Measurements from ENCODE around the gene EPGN.

The EPGN gene

GRCh38 chr4:74308215-74308614 lies at the start of gene EPGN:
Gene EPGN (plus strand): TSS chr4:74308470. CDS start chr4:74308534, 64 bp downstream.
- no peak for DNase-seq (ENCODE audit: low read depth)

DNA sequence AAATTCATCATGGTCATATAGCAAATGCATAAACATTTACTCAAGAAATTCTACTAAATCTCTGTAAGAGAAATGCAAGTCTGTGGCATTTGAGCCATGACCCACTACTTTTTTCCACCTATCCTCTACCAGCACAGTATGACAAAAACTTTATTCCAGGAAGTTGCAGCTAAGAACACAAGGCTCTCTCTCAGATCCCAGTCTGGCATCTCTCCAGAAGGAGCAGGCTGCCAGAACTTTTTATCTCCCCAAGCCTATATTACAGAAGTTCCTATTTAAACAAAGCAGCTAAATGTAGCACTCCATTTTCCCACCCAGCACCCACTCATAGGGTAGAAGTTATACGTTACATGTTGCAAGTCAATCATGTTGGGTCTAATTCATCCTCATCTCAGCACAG lies 49.3 kb upstream of the EPGN start:
- DNase-seq (ENCODE audit: low read depth): no peak

GRCh38 chr4:74260036-74260435 lies 48.2 kb upstream of the EPGN start:
- no peak for DNase-seq (ENCODE audit: low read depth)

DNA sequence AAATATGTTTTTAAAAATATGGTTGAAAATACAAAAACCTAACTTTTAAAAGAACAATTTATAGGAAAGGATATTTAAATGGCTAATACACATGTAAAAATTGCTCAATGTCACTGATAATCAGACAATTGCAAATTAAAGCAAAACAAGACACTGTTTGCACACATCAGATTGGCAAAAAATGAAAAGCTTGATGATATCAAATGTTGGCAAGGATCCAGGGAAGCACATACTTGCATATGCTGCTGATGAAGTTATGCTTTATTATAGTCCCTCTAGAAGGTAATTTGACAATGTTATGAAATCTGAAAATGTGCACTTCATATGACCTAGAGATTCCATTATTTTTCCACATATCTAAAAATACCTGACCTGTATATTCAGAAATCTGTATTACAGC lies 45.7 kb upstream of the EPGN start:
- DNase-seq (ENCODE audit: low read depth): no peak

GRCh38 chr4:74263551-74263950 lies 44.7 kb upstream of the EPGN start:
- DNase-seq (ENCODE audit: low read depth): no peak

DNA sequence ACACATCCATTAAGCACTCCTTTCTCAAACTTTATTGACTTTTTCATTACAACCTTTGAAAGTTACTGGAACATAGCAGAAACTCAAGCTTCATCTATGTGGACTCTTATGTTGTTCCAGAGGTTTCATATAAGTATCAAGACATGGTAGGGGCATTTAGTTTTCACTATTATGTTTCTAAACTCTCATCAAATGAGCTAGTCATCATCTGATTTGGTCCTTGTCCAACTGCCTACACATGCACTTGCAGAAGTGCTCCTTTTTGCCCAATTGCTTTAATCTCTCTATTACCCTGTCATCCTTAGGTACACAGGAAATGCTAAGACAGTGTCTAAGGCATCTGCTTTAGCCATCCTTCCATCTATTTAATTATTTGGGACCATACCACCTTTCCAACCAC lies 42.2 kb upstream of the EPGN start:
- no peak for DNase-seq (ENCODE audit: low read depth)

GRCh38 chr4:74267998-74268606 lies 40.2 kb upstream of the EPGN start:
- DNase-seq (ENCODE audit: low read depth): no peak

DNA sequence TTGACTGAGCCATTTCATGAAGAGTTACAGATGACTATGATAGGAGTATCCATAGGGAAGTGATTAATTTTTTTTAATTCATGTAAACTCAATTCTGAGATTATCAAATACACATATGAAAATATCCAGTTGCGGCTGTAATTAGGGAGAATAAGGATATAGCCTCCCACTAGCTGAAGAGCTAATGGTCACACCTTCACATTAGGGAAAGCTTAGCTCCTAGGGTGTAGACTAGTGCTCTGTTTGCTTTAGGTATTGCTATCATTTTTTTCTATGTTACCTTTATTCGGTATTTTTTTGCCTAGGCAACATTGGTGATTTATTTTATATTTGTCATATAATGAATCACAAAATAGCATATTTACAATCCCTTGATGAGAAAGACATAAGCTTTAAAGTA lies 39.6 kb upstream of the EPGN start:
- no peak for DNase-seq (ENCODE audit: low read depth)

GRCh38 chr4:74278490-74278889 lies 29.8 kb upstream of the EPGN start:
- DNase-seq (ENCODE audit: low read depth): no peak

- no peak for DNase-seq (ENCODE audit: low read depth)
Measured at GRCh38 chr4:74279716-74280115, 28.6 kb upstream of the EPGN start.

GRCh38 chr4:74282926-74283325 lies 25.3 kb upstream of the EPGN start:
- DNase-seq (ENCODE audit: low read depth): no peak

GRCh38 chr4:74283614-74284013 lies 24.7 kb upstream of the EPGN start:
- DNase-seq (ENCODE audit: low read depth): no peak

DNA sequence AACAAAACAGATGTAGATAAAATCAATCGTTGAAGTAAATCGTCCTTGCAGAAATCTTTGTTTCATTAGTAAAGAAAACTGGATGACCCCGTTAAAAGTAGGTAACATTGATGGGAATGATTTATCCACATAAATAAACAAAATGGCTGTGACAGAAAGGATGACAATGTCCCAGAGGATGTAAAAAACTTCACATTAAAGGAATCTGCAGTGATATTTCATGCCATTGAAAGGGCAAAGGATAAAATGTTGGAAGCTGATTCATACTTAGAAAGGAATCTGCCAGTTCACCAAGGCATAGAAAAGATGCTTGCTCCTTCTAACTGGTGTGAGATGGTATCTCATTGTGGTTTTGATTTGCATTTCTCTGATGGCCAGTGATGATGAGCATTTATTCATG lies 24.2 kb upstream of the EPGN start:
- DNase-seq (ENCODE audit: low read depth): no peak

DNA sequence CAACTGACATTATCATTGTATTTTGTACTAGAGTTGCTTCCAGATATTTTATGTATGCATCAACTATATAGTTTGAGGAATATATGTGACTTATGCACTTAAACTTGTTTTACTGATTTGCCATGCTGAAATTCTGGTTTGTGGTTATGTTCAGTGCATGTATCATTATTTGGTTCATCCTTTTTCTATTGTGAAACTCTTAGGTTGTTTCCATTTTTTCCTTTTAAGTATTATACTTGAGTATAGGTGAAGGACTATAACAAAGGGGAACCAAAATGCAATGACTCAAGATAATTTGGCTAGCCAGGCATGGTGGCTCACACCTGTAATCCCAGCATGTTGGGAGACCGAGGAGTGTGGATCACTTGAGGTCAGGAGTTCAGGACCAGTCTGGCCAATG lies 21.1 kb upstream of the EPGN start:
- no peak for DNase-seq (ENCODE audit: low read depth)

GRCh38 chr4:74287791-74288190 lies 20.5 kb upstream of the EPGN start:
- DNase-seq (ENCODE audit: low read depth): no peak

- DNase-seq (ENCODE audit: low read depth): no peak
Measured at GRCh38 chr4:74291471-74291870, 16.8 kb upstream of the EPGN start.

- DNase-seq (ENCODE audit: low read depth): no peak
Measured at GRCh38 chr4:74292111-74292870, 16.0 kb upstream of the EPGN start.

- DNase-seq (ENCODE audit: low read depth): no peak
Measured at GRCh38 chr4:74293558-74293957, 14.7 kb upstream of the EPGN start.

GRCh38 chr4:74294681-74295080 lies 13.6 kb upstream of the EPGN start:
- DNase-seq (ENCODE audit: low read depth): no peak

- no peak for DNase-seq (ENCODE audit: low read depth)
Measured at GRCh38 chr4:74297539-74297938, 10.7 kb upstream of the EPGN start.

GRCh38 chr4:74304095-74304625 lies 4.1 kb upstream of the EPGN start:
- no peak for DNase-seq (ENCODE audit: low read depth)

- no peak for DNase-seq (ENCODE audit: low read depth)
Measured at GRCh38 chr4:74305000-74305399, 3.3 kb upstream of the EPGN start.

GRCh38 chr4:74307170-74307569 lies 1.1 kb upstream of the EPGN start:
- DNase-seq (ENCODE audit: low read depth): no peak

DNA sequence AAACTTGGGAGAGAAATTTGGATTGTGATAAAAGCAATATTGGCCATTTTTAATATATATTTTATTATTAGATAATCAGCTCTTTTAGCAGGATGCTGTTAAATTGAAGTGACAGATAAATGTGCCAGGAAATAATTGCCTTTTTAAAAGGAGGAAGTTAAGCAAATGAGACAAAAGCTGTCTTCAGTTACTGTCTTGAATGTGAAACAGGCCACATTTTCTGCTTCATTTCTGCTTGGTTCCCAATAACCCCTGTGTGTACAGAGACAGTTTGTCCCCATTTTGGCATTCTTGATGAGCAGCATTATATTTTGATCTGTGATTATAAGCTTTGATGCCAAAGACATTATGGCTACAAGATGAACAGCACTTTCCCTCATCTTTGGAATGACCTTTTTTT lies 953 bp downstream of the EPGN start:
- no peak for DNase-seq (ENCODE audit: low read depth)

Measured in stimulated activated CD8-positive, alpha-beta memory T cell treated with anti-CD3 and anti-CD28 coated beads, Interleukin-15, amount 100 ng/mL, for 1 hour (primary cell).